ENCODE measurements around the gene RPN1. TPM values are rescaled to one million over a fixed set of nuclear protein-coding genes. Genes with fewer than 3 reads are reported as not detected.
A peak's percentile ranks its signal among the peaks of the same experiment; 100 is the strongest.

Gene RPN1
- total and polyA plus RNA-seq, 10 of the 15 experiments (the other 5 are each of a cell fraction or from before 2014, with no cell fraction given): 56.1 to 266 (median 157) TPM

GRCh38 chr3:128585189-128585588, 65.4 kb downstream of the RPN1 start:
- DNase-seq (ENCODE audit: low read depth, low spot score) (no peak), FAIRE-seq (peak; percentile 49), ATAC-seq (peak; percentile 16; the same call in 1 of the 3 replicates)
- Histone ChIP-seq H2AFZ (ENCODE audit: control insufficient read depth, low read depth, low read length) (no peak overlapping the region), H3K4me3 (no peak overlapping the region), H3K27me3 (replicated peaks in 1 of 2; ENCODE audit: control insufficient read depth in 2 of 2, insufficient read depth in 2 of 2, low read length in 1 of 2) (no peaks in the 10 kb centered on the region), H3K9me3 (replicated peaks; ENCODE audit: control insufficient read depth, insufficient read depth, low read length) (no peaks in the 10 kb centered on the region; the same call in 2 of the 3 replicates), H3K4me1 (ENCODE audit: control insufficient read depth, insufficient read depth, low read length) (no peaks in the 10 kb centered on the region), H3K4me2 (ENCODE audit: control insufficient read depth, insufficient read depth) (no peak overlapping the region), H3K27ac (ENCODE audit: control insufficient read depth, insufficient read depth) (no peak overlapping the region), H3K9ac (ENCODE audit: control insufficient read depth, insufficient read depth, low read length) (no peak overlapping the region), H3K79me2 (ENCODE audit: control insufficient read depth, insufficient read depth, low read length) (no peaks in the 10 kb centered on the region), H4K20me1 (ENCODE audit: control insufficient read depth, insufficient read depth) (no peaks in the 10 kb centered on the region), H3K36me3 (ENCODE audit: control insufficient read depth in 2 of 2, insufficient read depth in 2 of 2, low read length in 1 of 2) (no peaks in the 10 kb centered on the region)
- no TSS peak for BruUV-seq (replicated peaks)
- CTCF ChIA-PET: interaction anchor here (0.8 to 1.3 kb wide), 4 partner anchors 23 to 367 kb away, joined by 3 to 5 read pairs (median 4); no protein-coding TSS in a partner anchor
- RAD21 ChIA-PET (ENCODE audit: unreplicated experiment): interaction anchor here (0.8 to 1.5 kb wide), 2 partner anchors 24 to 367 kb away, joined by 3 to 5 read pairs; no protein-coding TSS in a partner anchor
- SMC1A ChIA-PET (ENCODE audit: uncharacterized antibody, unreplicated experiment): no interaction called here
- intact Hi-C loops (cut with micrococcal nuclease; ENCODE audit: unreplicated experiment): no loop called here
- TF ChIP-seq RAD21 (IDR thresholded peaks at IDR 0.05; ENCODE audit: insufficient read depth, low read depth, low read length) (no peak), TBL1XR1 (IDR thresholded peaks at IDR 0.05; ENCODE audit: low read depth, low read length) (no peak), EED (IDR thresholded peaks at IDR 0.05; ENCODE audit: low read depth) (no peak), TCF7 (IDR thresholded peaks at IDR 0.05; ENCODE audit: borderline replicate concordance) (no peak), ESRRA (IDR thresholded peaks at IDR 0.05; ENCODE audit: low read length) (no peak), MEF2B (IDR thresholded peaks at IDR 0.05; ENCODE audit: partially characterized antibody, poor library complexity, severe bottlenecking) (no peak), CBX5 (IDR thresholded peaks at IDR 0.05; ENCODE audit: low read depth) (no peak), SUZ12 (IDR thresholded peaks at IDR 0.05; ENCODE audit: unreplicated experiment) (no peak), MAX (IDR thresholded peaks at IDR 0.05; ENCODE audit: low read depth, low read length) (no peak), SREBF2 (IDR thresholded peaks at IDR 0.05; ENCODE audit: low read length) (no peak), NR2C1 (IDR thresholded peaks at IDR 0.05) (no peak), EGR1 (IDR thresholded peaks at IDR 0.05; ENCODE audit: borderline replicate concordance in 1 of 2, low read depth in 2 of 2, low read length in 2 of 2) (no peak), HDGF (IDR thresholded peaks at IDR 0.05) (no peak), BCL3 (IDR thresholded peaks at IDR 0.05; ENCODE audit: borderline replicate concordance, insufficient read depth, low read depth, low read length, poor library complexity, severe bottlenecking) (no peak), BRCA1 (IDR thresholded peaks at IDR 0.05; ENCODE audit: low read depth, low read length) (no peak), MEF2A (IDR thresholded peaks at IDR 0.05; ENCODE audit: insufficient read depth, low read depth, low read length) (no peak)
- in situ Hi-C loops (cut with MboI): no loop called here
- 24% methylated on average over 7 of the region's 7 CpGs for WGBS (ENCODE audit: insufficient coverage, insufficient replicate concordance, low lambda C conversion rate, missing lambda C conversion rate)
- POLR2A ChIA-PET: interaction anchor here (0.5 kb wide), 1 partner anchor 12 kb away, joined by 3 read pairs; no protein-coding TSS in a partner anchor

Measured in GM12878 (cell line).